Keratinocyte (primary cell): ENCODE measurements around the gene APMAP.

Source experiments
- EZH2 ChIP-seq: IDR thresholded peaks from one replicate; pipeline ENCODE4 v1.6.1; 2012; ENCODE audit warnings: inconsistent platforms, mild to moderate bottlenecking, low read length, moderate library complexity
- TF ChIP-seq, protein P1 (sequence below), 3 experiments: IDR thresholded peaks in 1 of 3; conservative IDR thresholded peaks in 1 of 3; optimal IDR thresholded peaks in 1 of 3; 2 replicates in 2 of 3; 3 replicates in 1 of 3; pipeline versions ENCODE3 to v1.5.1; 2011; ENCODE audit warnings: low read length in 3 of 3, mild to moderate bottlenecking in 3 of 3, moderate library complexity in 2 of 3, control low read depth in 1 of 3, inconsistent platforms in 1 of 3; ENCODE audit not compliant: insufficient read depth in 2 of 3; ENCODE audit errors: extremely low read depth in 1 of 3

GRCh38 chr20:24916412-24916811 lies 76.1 kb downstream of the APMAP start:
- TF ChIP-seq, protein P1, sequence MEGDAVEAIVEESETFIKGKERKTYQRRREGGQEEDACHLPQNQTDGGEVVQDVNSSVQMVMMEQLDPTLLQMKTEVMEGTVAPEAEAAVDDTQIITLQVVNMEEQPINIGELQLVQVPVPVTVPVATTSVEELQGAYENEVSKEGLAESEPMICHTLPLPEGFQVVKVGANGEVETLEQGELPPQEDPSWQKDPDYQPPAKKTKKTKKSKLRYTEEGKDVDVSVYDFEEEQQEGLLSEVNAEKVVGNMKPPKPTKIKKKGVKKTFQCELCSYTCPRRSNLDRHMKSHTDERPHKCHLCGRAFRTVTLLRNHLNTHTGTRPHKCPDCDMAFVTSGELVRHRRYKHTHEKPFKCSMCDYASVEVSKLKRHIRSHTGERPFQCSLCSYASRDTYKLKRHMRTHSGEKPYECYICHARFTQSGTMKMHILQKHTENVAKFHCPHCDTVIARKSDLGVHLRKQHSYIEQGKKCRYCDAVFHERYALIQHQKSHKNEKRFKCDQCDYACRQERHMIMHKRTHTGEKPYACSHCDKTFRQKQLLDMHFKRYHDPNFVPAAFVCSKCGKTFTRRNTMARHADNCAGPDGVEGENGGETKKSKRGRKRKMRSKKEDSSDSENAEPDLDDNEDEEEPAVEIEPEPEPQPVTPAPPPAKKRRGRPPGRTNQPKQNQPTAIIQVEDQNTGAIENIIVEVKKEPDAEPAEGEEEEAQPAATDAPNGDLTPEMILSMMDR (optimal IDR thresholded peaks at IDR 0.05 in 1 of 3, IDR thresholded peaks at IDR 0.05 in 1 of 3, conservative IDR thresholded peaks at IDR 0.05 in 1 of 3; ENCODE audit: extremely low read depth in 1 of 3, insufficient read depth in 2 of 3, low read length in 3 of 3), result no peak
- TF ChIP-seq EZH2, result no peak
